ENCODE measurements around the gene PAQR3.
A peak's percentile ranks its signal among the peaks of the same experiment; 100 is the strongest.

PAQR3 gene

GRCh38 chr4:78956975-78957374 lies 17.7 kb upstream of the PAQR3 start:
- WGBS, result 87% methylated on average over 2 of the region's 5 CpGs
- H2AK5ac ChIP-seq (ENCODE audit: low read length, severe bottlenecking), result no peak overlapping the region
- no peak overlapping the region for H3K4me3 ChIP-seq (ENCODE audit: insufficient read depth in 1 of 2, low read depth in 1 of 2, low read length in 2 of 2)
- H2BK5ac ChIP-seq (ENCODE audit: low read depth, low read length, poor library complexity, severe bottlenecking), result no peak overlapping the region
- no peak overlapping the region for H3K4me2 ChIP-seq (ENCODE audit: low read length, poor library complexity, severe bottlenecking)
- H3K4me1 ChIP-seq (ENCODE audit: control insufficient read depth, insufficient read depth, low read depth, low read length), result no peaks in the 10 kb centered on the region
- no peaks in the 10 kb centered on the region for H3K36me3 ChIP-seq (ENCODE audit: control insufficient read depth in 1 of 2, insufficient read depth in 2 of 2, low read depth in 1 of 2, low read length in 2 of 2)
- no peak overlapping the region for H3K14ac ChIP-seq (ENCODE audit: low read length in 2 of 2)
- H4K91ac ChIP-seq (ENCODE audit: low read length), result peak overlapping the region; percentile 18
- no peak overlapping the region for H2BK120ac ChIP-seq (ENCODE audit: low read depth, low read length)
- H3K9me3 ChIP-seq (ENCODE audit: control insufficient read depth, low read length), result no peaks in the 10 kb centered on the region
- H2BK15ac ChIP-seq (ENCODE audit: low read depth, poor library complexity, severe bottlenecking), result no peak overlapping the region
- H3K9ac ChIP-seq (ENCODE audit: low read length), result no peak overlapping the region
- H2AFZ ChIP-seq (ENCODE audit: low read depth, low read length), result no peak overlapping the region
- no peak overlapping the region for H3K18ac ChIP-seq (ENCODE audit: low read depth in 1 of 2, low read length in 2 of 2)
- H3K27me3 ChIP-seq (ENCODE audit: control insufficient read depth in 1 of 2, insufficient read depth in 1 of 2, low read length in 2 of 2), result no peaks in the 10 kb centered on the region
- H3K23ac ChIP-seq (ENCODE audit: low read length in 2 of 2), result no peak overlapping the region
- H4K8ac ChIP-seq (ENCODE audit: low read length), result no peak overlapping the region
- no peak overlapping the region for H3K4ac ChIP-seq (ENCODE audit: low read depth in 1 of 2, low read length in 2 of 2)
- no peak for DNase-seq
- no peak overlapping the region for H2BK12ac ChIP-seq (ENCODE audit: low read length in 2 of 2)
- no peak overlapping the region for H3K27ac ChIP-seq (ENCODE audit: low read length, poor library complexity, severe bottlenecking)
- H3K79me1 ChIP-seq (replicated peaks; ENCODE audit: low read length, poor library complexity, severe bottlenecking), result no peaks in the 10 kb centered on the region

GRCh38 chr4:78953769-78954666 lies 14.8 kb upstream of the PAQR3 start:
- no peak overlapping the region for H2BK15ac ChIP-seq (ENCODE audit: low read depth, poor library complexity, severe bottlenecking)
- peak; percentile 11 for DNase-seq
- H2AK5ac ChIP-seq (ENCODE audit: low read length, severe bottlenecking), result no peak overlapping the region
- no peaks in the 10 kb centered on the region for H3K36me3 ChIP-seq (ENCODE audit: control insufficient read depth in 1 of 2, insufficient read depth in 2 of 2, low read depth in 1 of 2, low read length in 2 of 2)
- no peak overlapping the region for H3K23ac ChIP-seq (ENCODE audit: low read length in 2 of 2)
- no peaks in the 10 kb centered on the region for H3K9me3 ChIP-seq (ENCODE audit: control insufficient read depth, low read length)
- no peaks in the 10 kb centered on the region for H3K79me1 ChIP-seq (replicated peaks; ENCODE audit: low read length, poor library complexity, severe bottlenecking)
- H3K27ac ChIP-seq (ENCODE audit: low read length, poor library complexity, severe bottlenecking), result no peak overlapping the region
- H4K91ac ChIP-seq (ENCODE audit: low read length), result no peak overlapping the region
- no peak overlapping the region for H3K14ac ChIP-seq (ENCODE audit: low read length in 2 of 2)
- H3K4me2 ChIP-seq (ENCODE audit: low read length, poor library complexity, severe bottlenecking), result no peak overlapping the region
- H2AFZ ChIP-seq (ENCODE audit: low read depth, low read length), result no peak overlapping the region
- no peaks in the 10 kb centered on the region for H3K27me3 ChIP-seq (ENCODE audit: control insufficient read depth in 1 of 2, insufficient read depth in 1 of 2, low read length in 2 of 2)
- no peak overlapping the region for H3K4me3 ChIP-seq (ENCODE audit: insufficient read depth in 1 of 2, low read depth in 1 of 2, low read length in 2 of 2)
- no peak overlapping the region for H2BK12ac ChIP-seq (ENCODE audit: low read length in 2 of 2)
- H2BK5ac ChIP-seq (ENCODE audit: low read depth, low read length, poor library complexity, severe bottlenecking), result no peak overlapping the region
- no peaks in the 10 kb centered on the region for H3K4me1 ChIP-seq (ENCODE audit: control insufficient read depth, insufficient read depth, low read depth, low read length)
- whole genome bisulfite sequencing, result 46% methylated on average over 10 of the region's 11 CpGs
- no peak overlapping the region for H2BK120ac ChIP-seq (ENCODE audit: low read depth, low read length)
- H3K18ac ChIP-seq (ENCODE audit: low read depth in 1 of 2, low read length in 2 of 2), result no peak overlapping the region
- H3K9ac ChIP-seq (ENCODE audit: low read length), result no peak overlapping the region
- H3K4ac ChIP-seq (ENCODE audit: low read depth in 1 of 2, low read length in 2 of 2), result no peak overlapping the region
- H4K8ac ChIP-seq (ENCODE audit: low read length), result no peak overlapping the region

- Histone ChIP-seq H4K8ac (ENCODE audit: low read length) (no peak overlapping the region), H3K4me2 (ENCODE audit: low read length, poor library complexity, severe bottlenecking) (no peak overlapping the region), H3K14ac (ENCODE audit: low read length in 2 of 2) (no peak overlapping the region), H2BK5ac (ENCODE audit: low read depth, low read length, poor library complexity, severe bottlenecking) (no peak overlapping the region), H3K79me1 (replicated peaks; ENCODE audit: low read length, poor library complexity, severe bottlenecking) (no peaks in the 10 kb centered on the region), H3K27me3 (ENCODE audit: control insufficient read depth in 1 of 2, insufficient read depth in 1 of 2, low read length in 2 of 2) (no peaks in the 10 kb centered on the region), H4K91ac (ENCODE audit: low read length) (no peak overlapping the region), H2AK5ac (ENCODE audit: low read length, severe bottlenecking) (no peak overlapping the region), H3K18ac (ENCODE audit: low read depth in 1 of 2, low read length in 2 of 2) (no peak overlapping the region), H2AFZ (ENCODE audit: low read depth, low read length) (no peak overlapping the region), H3K4ac (ENCODE audit: low read depth in 1 of 2, low read length in 2 of 2) (no peak overlapping the region), H3K23ac (ENCODE audit: low read length in 2 of 2) (no peak overlapping the region), H2BK15ac (ENCODE audit: low read depth, poor library complexity, severe bottlenecking) (no peak overlapping the region), H3K36me3 (ENCODE audit: control insufficient read depth in 1 of 2, insufficient read depth in 2 of 2, low read depth in 1 of 2, low read length in 2 of 2) (no peaks in the 10 kb centered on the region), H3K27ac (ENCODE audit: low read length, poor library complexity, severe bottlenecking) (no peak overlapping the region), H3K9me3 (ENCODE audit: control insufficient read depth, low read length) (no peaks in the 10 kb centered on the region), H2BK12ac (ENCODE audit: low read length in 2 of 2) (no peak overlapping the region), H3K4me1 (ENCODE audit: control insufficient read depth, insufficient read depth, low read depth, low read length) (no peaks in the 10 kb centered on the region), H2BK120ac (ENCODE audit: low read depth, low read length) (no peak overlapping the region), H3K4me3 (ENCODE audit: insufficient read depth in 1 of 2, low read depth in 1 of 2, low read length in 2 of 2) (no peak overlapping the region), H3K9ac (ENCODE audit: low read length) (no peak overlapping the region)
- DNase-seq, result no peak
- 92% methylated on average over 5 of the region's 5 CpGs for WGBS
Measured at GRCh38 chr4:78953231-78953630, 14.0 kb upstream of the PAQR3 start.

- Histone ChIP-seq H3K4me1 (ENCODE audit: control insufficient read depth, insufficient read depth, low read depth, low read length) (no peaks in the 10 kb centered on the region), H3K9me3 (ENCODE audit: control insufficient read depth, low read length) (no peaks in the 10 kb centered on the region), H2AFZ (ENCODE audit: low read depth, low read length) (no peak overlapping the region), H3K79me1 (replicated peaks; ENCODE audit: low read length, poor library complexity, severe bottlenecking) (no peaks in the 10 kb centered on the region), H3K27me3 (ENCODE audit: control insufficient read depth in 1 of 2, insufficient read depth in 1 of 2, low read length in 2 of 2) (no peaks in the 10 kb centered on the region), H2BK15ac (ENCODE audit: low read depth, poor library complexity, severe bottlenecking) (no peak overlapping the region), H3K27ac (ENCODE audit: low read length, poor library complexity, severe bottlenecking) (no peak overlapping the region), H2BK5ac (ENCODE audit: low read depth, low read length, poor library complexity, severe bottlenecking) (no peak overlapping the region), H3K4me3 (ENCODE audit: insufficient read depth in 1 of 2, low read depth in 1 of 2, low read length in 2 of 2) (no peak overlapping the region), H3K4me2 (ENCODE audit: low read length, poor library complexity, severe bottlenecking) (no peak overlapping the region), H3K18ac (ENCODE audit: low read depth in 1 of 2, low read length in 2 of 2) (no peak overlapping the region), H2BK12ac (ENCODE audit: low read length in 2 of 2) (no peak overlapping the region), H3K4ac (ENCODE audit: low read depth in 1 of 2, low read length in 2 of 2) (no peak overlapping the region), H4K91ac (ENCODE audit: low read length) (no peak overlapping the region), H2AK5ac (ENCODE audit: low read length, severe bottlenecking) (no peak overlapping the region), H4K8ac (ENCODE audit: low read length) (no peak overlapping the region), H3K14ac (ENCODE audit: low read length in 2 of 2) (no peak overlapping the region), H3K23ac (ENCODE audit: low read length in 2 of 2) (no peak overlapping the region), H3K9ac (ENCODE audit: low read length) (no peak overlapping the region), H3K36me3 (ENCODE audit: control insufficient read depth in 1 of 2, insufficient read depth in 2 of 2, low read depth in 1 of 2, low read length in 2 of 2) (no peaks in the 10 kb centered on the region), H2BK120ac (ENCODE audit: low read depth, low read length) (no peak overlapping the region)
- peak; percentile 56 for DNase-seq
- WGBS, result 78% methylated on average over 2 of the region's 3 CpGs
Measured at GRCh38 chr4:78951862-78952472, 12.7 kb upstream of the PAQR3 start.

All from mesenchymal stem cell (in vitro differentiated cells and primary cell).